ENCODE data around the gene ETFRF1. TPM values are rescaled to one million over a fixed set of nuclear protein-coding genes. Genes with fewer than 3 reads are reported as not detected.

Gene ETFRF1
- total RNA-seq, 2 donors from 2014 or later = 23.1 to 39.3 TPM

DNA sequence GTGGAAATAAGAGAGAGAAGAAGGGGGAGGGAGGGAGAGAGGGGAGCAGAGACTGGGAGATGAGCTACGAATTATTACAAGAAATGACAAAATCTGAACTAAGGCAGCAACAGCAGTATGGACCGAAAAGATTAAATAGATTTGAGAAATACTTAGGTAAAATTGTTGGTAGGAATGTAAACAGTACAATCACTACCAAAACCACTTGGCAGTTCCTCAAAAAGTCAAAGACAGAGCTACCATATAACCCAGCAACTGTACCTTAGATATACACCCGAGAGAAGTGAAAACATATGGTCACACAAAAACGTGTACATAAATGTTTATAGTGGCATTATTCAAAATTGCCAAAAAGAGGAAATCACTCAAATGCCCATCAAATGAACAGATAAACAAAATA lies 41.6 kb downstream of the ETFRF1 start:
- 92% methylated on average over 4 of the region's 4 CpGs for WGBS
- Histone ChIP-seq H3K4me3 (no peak overlapping the region), H3K27ac (no peak overlapping the region), H3K27me3 (replicated peaks; ENCODE audit: insufficient read depth) (no peaks in the 10 kb centered on the region), H3K36me3 (no peaks in the 10 kb centered on the region), H3K9me3 (no peaks in the 10 kb centered on the region), H3K4me1 (replicated peaks) (no peaks in the 10 kb centered on the region)
- intact Hi-C loops (cut with DNase I) = no loop called here
- TF ChIP-seq POLR2A (IDR thresholded peaks at IDR 0.05) (no peak), POLR2AphosphoS5 (IDR thresholded peaks at IDR 0.05) (no peak)
- TF ChIP-seq, protein P1, sequence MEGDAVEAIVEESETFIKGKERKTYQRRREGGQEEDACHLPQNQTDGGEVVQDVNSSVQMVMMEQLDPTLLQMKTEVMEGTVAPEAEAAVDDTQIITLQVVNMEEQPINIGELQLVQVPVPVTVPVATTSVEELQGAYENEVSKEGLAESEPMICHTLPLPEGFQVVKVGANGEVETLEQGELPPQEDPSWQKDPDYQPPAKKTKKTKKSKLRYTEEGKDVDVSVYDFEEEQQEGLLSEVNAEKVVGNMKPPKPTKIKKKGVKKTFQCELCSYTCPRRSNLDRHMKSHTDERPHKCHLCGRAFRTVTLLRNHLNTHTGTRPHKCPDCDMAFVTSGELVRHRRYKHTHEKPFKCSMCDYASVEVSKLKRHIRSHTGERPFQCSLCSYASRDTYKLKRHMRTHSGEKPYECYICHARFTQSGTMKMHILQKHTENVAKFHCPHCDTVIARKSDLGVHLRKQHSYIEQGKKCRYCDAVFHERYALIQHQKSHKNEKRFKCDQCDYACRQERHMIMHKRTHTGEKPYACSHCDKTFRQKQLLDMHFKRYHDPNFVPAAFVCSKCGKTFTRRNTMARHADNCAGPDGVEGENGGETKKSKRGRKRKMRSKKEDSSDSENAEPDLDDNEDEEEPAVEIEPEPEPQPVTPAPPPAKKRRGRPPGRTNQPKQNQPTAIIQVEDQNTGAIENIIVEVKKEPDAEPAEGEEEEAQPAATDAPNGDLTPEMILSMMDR (IDR thresholded peaks at IDR 0.05) = no peak
- no peak for DNase-seq (ENCODE audit: low spot score)

DNA sequence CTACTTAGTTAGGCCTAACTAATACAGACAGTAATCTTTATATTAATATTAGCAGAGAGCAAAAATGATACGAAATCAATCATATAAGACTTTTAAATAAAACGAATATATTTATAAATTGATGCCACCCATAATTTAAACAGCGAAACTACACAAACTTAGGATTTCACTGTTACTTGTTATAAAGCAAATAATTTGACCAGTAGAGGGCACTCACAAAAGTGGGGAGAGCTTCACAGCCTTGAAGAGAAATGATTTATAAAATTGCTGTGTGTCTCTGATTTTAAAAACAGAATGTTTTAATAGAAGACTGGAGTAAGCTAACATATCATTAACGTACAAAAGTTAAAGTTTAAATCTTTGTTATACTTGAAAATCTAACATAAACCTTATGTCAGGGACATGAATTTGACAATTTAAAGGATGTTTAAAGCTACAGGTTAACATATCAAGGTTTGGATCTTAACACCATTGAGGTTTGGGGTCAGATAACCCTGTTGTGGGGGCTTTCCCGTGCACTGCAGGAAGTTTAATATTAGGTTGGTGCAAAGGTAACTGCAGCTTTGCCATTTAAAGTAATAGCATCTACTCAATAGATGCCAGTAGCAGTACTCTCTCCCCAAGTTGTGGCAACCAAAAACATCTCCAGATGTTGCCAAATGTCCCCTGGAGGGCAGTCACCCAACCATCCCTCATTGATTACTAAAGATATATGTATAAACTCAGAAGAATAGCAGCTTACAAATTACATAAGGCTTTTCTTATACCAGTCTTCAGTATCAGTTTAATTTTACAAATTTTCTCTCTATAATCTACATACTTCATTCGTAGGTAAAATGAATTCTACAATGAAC lies 46.4 kb downstream of the ETFRF1 start:
- intact Hi-C loops (cut with DNase I) = loop anchor here (10.0 kb wide), 1 partner anchor 47 kb away; the partner anchor contains the start of genes DNAI7 and ETFRF1
- no peaks in the 10 kb centered on the region for H3K9me3 ChIP-seq
- 44% methylated on average over 6 of the region's 6 CpGs for WGBS
- no peak for DNase-seq (ENCODE audit: low spot score)
- no peak overlapping the region for H3K27ac ChIP-seq
- H3K4me3 ChIP-seq = no peak overlapping the region
- no peak for TF ChIP-seq POLR2AphosphoS5 (IDR thresholded peaks at IDR 0.05)
- no peak for TF ChIP-seq POLR2A (IDR thresholded peaks at IDR 0.05)
- TF ChIP-seq, protein P1 (IDR thresholded peaks at IDR 0.05) = peak; percentile 39 to 68 (median 61)
- H3K4me1 ChIP-seq (replicated peaks) = no peaks in the 10 kb centered on the region
- no peaks in the 10 kb centered on the region for H3K36me3 ChIP-seq
- no peaks in the 10 kb centered on the region for H3K27me3 ChIP-seq (replicated peaks; ENCODE audit: insufficient read depth)

DNA sequence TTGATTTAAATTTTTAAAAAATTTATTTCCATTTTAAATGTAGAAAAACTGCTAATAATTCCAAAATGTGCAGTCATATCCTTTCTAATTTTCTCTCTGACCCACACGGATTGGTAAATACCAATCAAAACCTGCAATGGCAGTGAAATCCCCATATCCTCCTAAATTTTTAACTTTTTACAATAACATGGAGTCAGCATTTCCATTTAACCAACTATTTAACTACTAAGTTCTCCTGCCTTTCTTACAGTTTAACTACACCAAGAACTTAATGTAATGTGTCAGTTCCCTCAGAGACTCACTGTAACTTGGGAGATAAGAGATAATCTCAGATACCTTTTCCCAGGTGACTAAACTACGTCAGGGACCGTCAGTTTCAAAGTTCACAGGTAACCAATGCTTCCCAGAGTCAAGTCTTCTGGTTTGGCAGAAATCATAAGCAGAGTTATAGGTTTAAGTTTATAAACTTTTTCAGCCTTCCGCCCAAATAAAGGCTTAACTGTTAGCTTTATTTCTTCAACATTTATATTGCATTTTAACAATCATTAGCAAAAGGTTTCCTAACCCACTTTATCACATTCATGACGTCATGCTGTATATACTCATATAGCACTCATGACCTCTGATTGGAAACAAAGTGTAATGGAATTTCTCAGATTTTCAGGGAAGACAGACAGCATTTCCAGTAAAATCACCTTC lies 48.1 kb downstream of the ETFRF1 start:
- intact Hi-C loops (cut with DNase I) = loop anchor here (10.0 kb wide), 1 partner anchor 48 kb away; the partner anchor contains the start of genes DNAI7 and ETFRF1
- H3K4me3 ChIP-seq = no peak overlapping the region
- H3K4me1 ChIP-seq (replicated peaks) = no peaks in the 10 kb centered on the region
- TF ChIP-seq, protein P1 (IDR thresholded peaks at IDR 0.05) = no peak
- TF ChIP-seq POLR2AphosphoS5 (IDR thresholded peaks at IDR 0.05) (no peak), POLR2A (IDR thresholded peaks at IDR 0.05) (no peak)
- H3K9me3 ChIP-seq = no peaks in the 10 kb centered on the region
- no peak overlapping the region for H3K27ac ChIP-seq
- DNase-seq (ENCODE audit: low spot score) = no peak
- no peaks in the 10 kb centered on the region for H3K36me3 ChIP-seq
- H3K27me3 ChIP-seq (replicated peaks; ENCODE audit: insufficient read depth) = no peaks in the 10 kb centered on the region
- WGBS = 79% methylated on average over 5 of the region's 5 CpGs

DNA sequence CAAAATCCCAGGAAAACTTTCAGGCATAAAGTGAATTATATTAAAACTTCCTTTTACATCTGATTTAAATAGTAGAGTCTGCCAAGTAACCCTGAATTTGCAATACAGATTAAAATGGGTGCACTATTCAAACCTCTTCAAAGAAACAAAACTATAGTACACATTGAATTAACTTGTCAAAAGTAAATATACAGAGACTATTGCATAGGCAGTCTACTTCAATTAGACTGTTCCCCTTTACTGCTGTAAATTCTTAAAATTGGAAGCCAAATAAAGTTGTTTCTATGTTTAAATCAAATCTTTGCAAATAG lies 48.6 kb downstream of the ETFRF1 start:
- intact Hi-C loops (cut with DNase I) = loop anchor here (10.0 kb wide), 1 partner anchor 49 kb away; the partner anchor contains the start of genes DNAI7 and ETFRF1
- H3K9me3 ChIP-seq = no peaks in the 10 kb centered on the region
- no peaks in the 10 kb centered on the region for H3K36me3 ChIP-seq
- no peak for DNase-seq (ENCODE audit: low spot score)
- H3K27ac ChIP-seq = no peak overlapping the region
- no peaks in the 10 kb centered on the region for H3K4me1 ChIP-seq (replicated peaks)
- TF ChIP-seq, protein P1 (IDR thresholded peaks at IDR 0.05) = no peak
- TF ChIP-seq POLR2AphosphoS5 (IDR thresholded peaks at IDR 0.05) (no peak), POLR2A (IDR thresholded peaks at IDR 0.05) (no peak)
- no peak overlapping the region for H3K4me3 ChIP-seq
- H3K27me3 ChIP-seq (replicated peaks; ENCODE audit: insufficient read depth) = no peaks in the 10 kb centered on the region
